Caco-2 (cell line): Measurements from ENCODE around the gene SLC17A5. TPM values are rescaled to one million over a fixed set of nuclear protein-coding genes. Genes with fewer than 3 reads are reported as not detected.

Experiments used
- BruUV-seq: library from RNA; stranded (reverse); fragments of 400-500 nt; replicated peaks from 2 replicates; lab custom pipeline; 2021; lab: Mats Ljungman, UMichigan
- CTCF ChIA-PET: fragments of 300-600 bp; sonication (Branson Sonifier 250); formaldehyde crosslinking; loops from one replicate; lab custom pipeline; 2022; ENCODE audit warnings: antibody characterized with exemption; lab: Charles Lee
- POLR2A ChIA-PET: fragments of 300-600 bp; sonication (Branson Sonifier 250); formaldehyde crosslinking; loops from one replicate; lab custom pipeline; 2022; ENCODE audit warnings: antibody characterized with exemption; lab: Charles Lee
- DNase-seq, 2 experiments: peaks; one replicate each; pipeline versions ENCODE4 v3.0.0 to v3.0.0-alpha.2; 2020 to 2022
- H3K27me3 ChIP-seq: replicated peaks from 2 replicates; pipeline ENCODE4 v1.6.0; 2011; ENCODE audit warnings: low read length; ENCODE audit not compliant: control insufficient read depth, insufficient read depth
- H3K36me3 ChIP-seq: 2 replicates; pipeline ENCODE4 v1.5.1; 2011; ENCODE audit warnings: low read length; ENCODE audit not compliant: control insufficient read depth, insufficient read depth
- H3K4me1 ChIP-seq: fragments of 250-450 bp; sonication (Bioruptor Pico); 2 replicates; pipeline ENCODE4 v1.5.1; 2020; ENCODE audit warnings: mild to moderate bottlenecking
- H3K4me3 ChIP-seq: 2 replicates; pipeline ENCODE4 v1.5.1; 2011; ENCODE audit warnings: low read depth, mild to moderate bottlenecking, control low read depth, low read length
- H3K9me3 ChIP-seq: fragments of 250-450 bp; sonication (Bioruptor Pico); 2 replicates; pipeline ENCODE4 v1.5.1; 2020; ENCODE audit warnings: mild to moderate bottlenecking, moderate library complexity
- H3K27ac Mint-ChIP-seq: one replicate; pipeline ENCODE4 v1.8.0; 2022; ENCODE audit warnings: mixed read lengths; ENCODE audit not compliant: unreplicated experiment
- H3K27me3 Mint-ChIP-seq: one replicate; pipeline ENCODE4 v1.8.0; 2022; ENCODE audit warnings: mixed read lengths; ENCODE audit not compliant: insufficient read depth, unreplicated experiment
- H3K36me3 Mint-ChIP-seq: one replicate; pipeline ENCODE4 v1.8.0; 2022; ENCODE audit warnings: mild to moderate bottlenecking, mixed read lengths; ENCODE audit not compliant: insufficient read depth, unreplicated experiment
- H3K4me1 Mint-ChIP-seq: one replicate; pipeline ENCODE4 v1.8.0; 2022; ENCODE audit warnings: low read depth, mixed read lengths; ENCODE audit not compliant: unreplicated experiment
- H3K4me3 Mint-ChIP-seq: one replicate; pipeline ENCODE4 v1.8.0; 2022; ENCODE audit warnings: mild to moderate bottlenecking, moderate library complexity, mixed read lengths; ENCODE audit not compliant: unreplicated experiment
- H3K9me3 Mint-ChIP-seq: one replicate; pipeline ENCODE4 v1.8.0; 2022; ENCODE audit warnings: mixed read lengths; ENCODE audit not compliant: unreplicated experiment
- CTCF ChIP-seq, 2 experiments: fragments of 200-600 bp in 1 of 2; IDR thresholded peaks; 1 replicate in 1 of 2; 2 replicates in 1 of 2; pipeline versions ENCODE4 v1.5.1 to v1.8.0; 2011 to 2022; ENCODE audit warnings: antibody characterized with exemption in 1 of 2, control low read depth in 1 of 2, inconsistent platforms in 1 of 2, low read depth in 1 of 2, low read length in 1 of 2, mild to moderate bottlenecking in 1 of 2, moderate library complexity in 1 of 2; ENCODE audit not compliant: insufficient read depth in 1 of 2, severe bottlenecking in 1 of 2, unreplicated experiment in 1 of 2
- intact Hi-C: fragments of 100-400 bp; cut with micrococcal nuclease; formaldehyde crosslinking; loops from one replicate; pipeline ENCODE4 v1.10.0; 2022; ENCODE audit not compliant: unreplicated experiment
- total RNA-seq: library from RNA; stranded (reverse); gene quantifications from 2 replicates; pipeline ENCODE4 v1.2.3, GENCODE V29; 2022

SLC17A5 gene
- total RNA-seq, 1 experiment from 2014 or later = 13.0 TPM

- H3K4me3 Mint-ChIP-seq = peak within 1 kb of the TSS; percentile 76
- BruUV-seq = no TSS peak
- no peaks in the 10 kb centered on the region for H3K9me3 Mint-ChIP-seq
- peaks cover 8% of the 10 kb centered on the region for H3K27me3 Mint-ChIP-seq
- H3K4me1 Mint-ChIP-seq = no peaks in the 10 kb centered on the region
- no peak for TF ChIP-seq CTCF (IDR thresholded peaks at IDR 0.05; ENCODE audit: insufficient read depth in 1 of 2, low read depth in 1 of 2, low read length in 1 of 2, severe bottlenecking in 1 of 2, unreplicated experiment in 1 of 2)
- Histone ChIP-seq H3K36me3 (no peaks in the 10 kb centered on the region), H3K4me1 (no peaks in the 10 kb centered on the region), H3K27me3 (no peaks in the 10 kb centered on the region), H3K4me3 (peak within 1 kb of the TSS; percentile 41), H3K9me3 (no peaks in the 10 kb centered on the region)
- intact Hi-C loops = loop anchor here (2.0 kb wide), 1 partner anchor 21 kb away; no protein-coding TSS in a partner anchor
- no peaks in the 10 kb centered on the region for H3K36me3 Mint-ChIP-seq
- no peak within 1 kb of the TSS for H3K27ac Mint-ChIP-seq
- DNase-seq = peak in 1 of 2 experiments; percentile 14
- ChIA-PET POLR2A (no interaction called here), CTCF (no interaction called here)
Measured at GRCh38 chr6:73695619-73696421, 42.0 kb upstream of the SLC17A5 start, which contains the start of gene CD109. TSS of gene CD109 (plus strand) at chr6:73696203. CDS start at chr6:73696216, 13 bp downstream.

- Histone ChIP-seq H3K4me3 (no peak overlapping the region), H3K27me3 (no peaks in the 10 kb centered on the region), H3K36me3 (no peaks in the 10 kb centered on the region), H3K9me3 (no peaks in the 10 kb centered on the region), H3K4me1 (no peaks in the 10 kb centered on the region)
- peak overlapping the region; percentile 76 for H3K4me3 Mint-ChIP-seq
- intact Hi-C loops = loop anchor here (2.0 kb wide), 1 partner anchor 20 kb away; no protein-coding TSS in a partner anchor
- H3K9me3 Mint-ChIP-seq = no peaks in the 10 kb centered on the region
- DNase-seq = no peak
- peaks cover 6% of the 10 kb centered on the region for H3K27me3 Mint-ChIP-seq
- H3K27ac Mint-ChIP-seq = no peak overlapping the region
- no peak for TF ChIP-seq CTCF (IDR thresholded peaks at IDR 0.05; ENCODE audit: insufficient read depth in 1 of 2, low read depth in 1 of 2, low read length in 1 of 2, severe bottlenecking in 1 of 2, unreplicated experiment in 1 of 2)
- ChIA-PET CTCF (no interaction called here), POLR2A (interaction anchor here (0.5 kb wide), 1 partner anchor 243 kb away, joined by 3 read pairs; the partner anchor contains the start of gene CGAS)
- no peaks in the 10 kb centered on the region for H3K4me1 Mint-ChIP-seq
- H3K36me3 Mint-ChIP-seq = no peaks in the 10 kb centered on the region
- BruUV-seq = no TSS peak
Measured at GRCh38 chr6:73694711-73695411, 41.1 kb upstream of the SLC17A5 start.

DNA sequence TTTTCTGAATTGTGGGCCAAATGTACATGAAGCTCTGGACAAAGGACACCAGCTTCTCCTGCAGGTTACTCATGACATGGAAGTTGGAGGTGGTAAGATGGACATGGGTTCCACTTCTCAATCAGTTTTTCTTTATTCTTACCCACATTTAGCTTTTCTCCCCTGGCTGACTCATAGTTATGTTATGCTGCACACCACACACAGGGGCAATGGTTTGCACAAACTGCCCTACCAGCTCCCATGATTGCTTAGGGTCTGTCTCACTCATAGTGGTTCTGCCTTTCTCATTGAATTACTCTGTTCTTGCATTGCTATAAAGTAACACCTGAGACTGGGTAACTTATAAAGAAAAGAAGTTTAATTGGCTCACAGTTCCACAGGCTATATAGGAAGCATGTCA, 37.7 kb upstream of the SLC17A5 start:
- Mint-ChIP-seq H3K27ac (no peak overlapping the region), H3K9me3 (no peaks in the 10 kb centered on the region), H3K4me1 (no peaks in the 10 kb centered on the region), H3K36me3 (no peaks in the 10 kb centered on the region), H3K27me3 (no peaks in the 10 kb centered on the region), H3K4me3 (no peak overlapping the region)
- no peak for DNase-seq
- H3K4me3 ChIP-seq = no peak overlapping the region
- H3K9me3 ChIP-seq = no peaks in the 10 kb centered on the region
- intact Hi-C loops = no loop called here
- TF ChIP-seq CTCF (IDR thresholded peaks at IDR 0.05; ENCODE audit: insufficient read depth in 1 of 2, low read depth in 1 of 2, low read length in 1 of 2, severe bottlenecking in 1 of 2, unreplicated experiment in 1 of 2) = no peak
- CTCF ChIA-PET = no interaction called here
- no peaks in the 10 kb centered on the region for H3K36me3 ChIP-seq
- BruUV-seq = no TSS peak
- no peaks in the 10 kb centered on the region for H3K27me3 ChIP-seq
- POLR2A ChIA-PET = interaction anchor here (0.6 kb wide), 1 partner anchor 56 kb away, joined by 3 read pairs; no protein-coding TSS in a partner anchor
- no peaks in the 10 kb centered on the region for H3K4me1 ChIP-seq
